ENCODE measurements around the gene TCN2.

DNA sequence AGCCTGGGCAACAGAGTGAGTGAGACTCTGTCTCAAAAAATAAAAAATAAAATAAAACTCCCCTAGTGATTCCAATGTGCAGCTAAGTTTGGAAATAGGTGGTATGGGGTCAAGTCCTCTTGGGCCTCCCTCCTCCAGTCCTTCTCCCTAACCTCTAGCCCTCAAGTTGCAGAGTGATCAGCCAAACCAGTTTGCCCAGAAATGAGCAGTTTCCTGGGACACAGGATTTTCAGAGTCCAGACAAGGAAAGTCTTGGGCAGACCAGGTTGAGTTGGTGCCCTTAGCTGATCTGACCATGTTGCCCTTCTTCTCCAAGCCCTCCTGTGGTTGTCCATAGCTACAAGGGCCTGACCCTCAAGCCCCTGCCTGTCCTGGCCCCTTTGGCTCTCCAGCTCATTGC, 7.9 kb downstream of the TCN2 start:
- TF ChIP-seq, protein P1, sequence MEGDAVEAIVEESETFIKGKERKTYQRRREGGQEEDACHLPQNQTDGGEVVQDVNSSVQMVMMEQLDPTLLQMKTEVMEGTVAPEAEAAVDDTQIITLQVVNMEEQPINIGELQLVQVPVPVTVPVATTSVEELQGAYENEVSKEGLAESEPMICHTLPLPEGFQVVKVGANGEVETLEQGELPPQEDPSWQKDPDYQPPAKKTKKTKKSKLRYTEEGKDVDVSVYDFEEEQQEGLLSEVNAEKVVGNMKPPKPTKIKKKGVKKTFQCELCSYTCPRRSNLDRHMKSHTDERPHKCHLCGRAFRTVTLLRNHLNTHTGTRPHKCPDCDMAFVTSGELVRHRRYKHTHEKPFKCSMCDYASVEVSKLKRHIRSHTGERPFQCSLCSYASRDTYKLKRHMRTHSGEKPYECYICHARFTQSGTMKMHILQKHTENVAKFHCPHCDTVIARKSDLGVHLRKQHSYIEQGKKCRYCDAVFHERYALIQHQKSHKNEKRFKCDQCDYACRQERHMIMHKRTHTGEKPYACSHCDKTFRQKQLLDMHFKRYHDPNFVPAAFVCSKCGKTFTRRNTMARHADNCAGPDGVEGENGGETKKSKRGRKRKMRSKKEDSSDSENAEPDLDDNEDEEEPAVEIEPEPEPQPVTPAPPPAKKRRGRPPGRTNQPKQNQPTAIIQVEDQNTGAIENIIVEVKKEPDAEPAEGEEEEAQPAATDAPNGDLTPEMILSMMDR (IDR thresholded peaks at IDR 0.05), result no peak
- TF ChIP-seq POLR2A (IDR thresholded peaks at IDR 0.05) (no peak), POLR2AphosphoS5 (IDR thresholded peaks at IDR 0.05) (no peak)
